HepG2 (cell line): ENCODE measurements around the gene AGR2. TPM values are rescaled to one million over a fixed set of nuclear protein-coding genes. Genes with fewer than 3 reads are reported as not detected.

Source experiments
- ATAC-seq: fragments of 200-7000 bp; cut with Tn5 transposase; 3 replicates; pipeline ENCODE4 v1.9.1; 2020; ENCODE audit warnings: mild to moderate bottlenecking, moderate library complexity
- BruUV-seq: library from RNA; stranded (reverse); fragments of 400-500 nt; replicated peaks from 2 replicates; lab custom pipeline; 2021; lab: Mats Ljungman, UMichigan
- CTCF ChIA-PET: fragments of 300-600 bp; formaldehyde crosslinking; extraction: SDS; loops from one replicate; lab custom pipeline; 2021; ENCODE audit warnings: low total read pairs, inconsistent platforms, low intra/inter-chr PET ratio; lab: Yijun Ruan, JAX
- POLR2A ChIA-PET: fragments of 350-600 bp; sonication (Branson Sonifier 250); formaldehyde crosslinking; loops from one replicate; lab custom pipeline; 2020; ENCODE audit warnings: antibody characterized with exemption, inconsistent platforms; lab: Yijun Ruan, JAX
- DNase-seq: peaks from one replicate; pipeline ENCODE4 v3.0.0-alpha.2; 2015; ENCODE audit warnings: low spot score
- FAIRE-seq: peaks from 3 replicates; lab custom pipeline; 2011; peaks lifted over from hg19 to GRCh38; lab: Jason Lieb, UNC
- H2AFZ ChIP-seq: one replicate; pipeline ENCODE4 v1.6.1; 2011; ENCODE audit warnings: low read length, inconsistent platforms
- H3K27ac ChIP-seq: fragments of 300-600 bp; 3 replicates; pipeline ENCODE4 v1.8.0; 2011; ENCODE audit warnings: mixed run types, mild to moderate bottlenecking, mixed read lengths, low read length, inconsistent platforms; ENCODE audit not compliant: insufficient read depth; ENCODE audit errors: extremely low read length
- H3K27me3 ChIP-seq, 2 experiments: fragments of 200-600 bp in 1 of 2; 2 replicates in 1 of 2; 3 replicates in 1 of 2; pipeline versions ENCODE4 v1.6.0 to v1.8.0; 2011; ENCODE audit warnings: low read length in 2 of 2, mild to moderate bottlenecking in 2 of 2, moderate library complexity in 2 of 2, inconsistent platforms in 1 of 2; ENCODE audit not compliant: insufficient read depth in 2 of 2, control insufficient read depth in 1 of 2
- H3K36me3 ChIP-seq, 2 experiments: fragments of 200-600 bp in 1 of 2; replicated peaks in 1 of 2; 2 replicates in 1 of 2; 3 replicates in 1 of 2; pipeline versions ENCODE4 v1.5.1 to v1.8.0; 2011; ENCODE audit warnings: low read length in 2 of 2, inconsistent platforms in 1 of 2; ENCODE audit not compliant: insufficient read depth in 2 of 2, control insufficient read depth in 1 of 2
- H3K4me1 ChIP-seq: 2 replicates; pipeline ENCODE4 v1.5.1; 2012; ENCODE audit warnings: low read length, inconsistent platforms; ENCODE audit not compliant: insufficient read depth
- H3K4me2 ChIP-seq: 2 replicates; pipeline ENCODE4 v1.6.0; 2011; ENCODE audit warnings: low read depth, low read length, inconsistent platforms
- H3K4me3 ChIP-seq, 3 experiments: fragments of 200-600 bp in 1 of 3; sonication (generic), shearing (Covaris generic) in 1 of 3; replicated peaks in 1 of 3; 2 replicates each; pipeline ENCODE4 v1.5.1; 2011 to 2016; ENCODE audit warnings: low read length in 3 of 3, inconsistent platforms in 2 of 3, low read depth in 2 of 3, mild to moderate bottlenecking in 2 of 3, control low read depth in 1 of 3, mixed read lengths in 1 of 3; ENCODE audit not compliant: insufficient read depth in 1 of 3
- H3K79me2 ChIP-seq: one replicate; pipeline ENCODE4 v1.6.1; 2011; ENCODE audit warnings: low read length, inconsistent platforms; ENCODE audit not compliant: insufficient read depth
- H3K9ac ChIP-seq: 2 replicates; pipeline ENCODE4 v1.6.0; 2011; ENCODE audit warnings: mild to moderate bottlenecking, low read depth, low read length, inconsistent platforms; ENCODE audit not compliant: insufficient read depth
- H3K9me3 ChIP-seq: 2 replicates; pipeline ENCODE4 v1.5.1; 2012; ENCODE audit warnings: mild to moderate bottlenecking, low read length
- H4K20me1 ChIP-seq: 2 replicates; pipeline ENCODE4 v1.6.0; 2011; ENCODE audit warnings: inconsistent platforms, mild to moderate bottlenecking, low read length, moderate library complexity; ENCODE audit not compliant: insufficient read depth
- ARID2 ChIP-seq: sonication (generic); formaldehyde crosslinking; IDR thresholded peaks from 2 replicates; pipeline ENCODE4 v1.8.1; 2022; ENCODE audit warnings: mild to moderate bottlenecking, missing genetic modification reagents, borderline replicate concordance
- ARNT2 ChIP-seq: sonication (generic); formaldehyde crosslinking; IDR thresholded peaks from 2 replicates; pipeline ENCODE4 v1.8.0; 2022; ENCODE audit warnings: mild to moderate bottlenecking, low read depth, missing genetic modification reagents, moderate library complexity
- BATF2 ChIP-seq: sonication (generic); formaldehyde crosslinking; IDR thresholded peaks from 2 replicates; pipeline ENCODE4 v1.8.0; 2022; ENCODE audit warnings: mild to moderate bottlenecking, missing genetic modification reagents, moderate library complexity
- MAFK ChIP-seq, 2 experiments: IDR thresholded peaks in 1 of 2; conservative IDR thresholded peaks in 1 of 2; 2 replicates each; pipeline ENCODE4 v1.6.1; 2011; ENCODE audit warnings: improper control_type of control experiment in 2 of 2, low read length in 2 of 2
- MIER2 ChIP-seq: IDR thresholded peaks from 2 replicates; pipeline ENCODE4 v1.6.1; 2016; ENCODE audit warnings: missing biosample characterization, missing genetic modification reagents
- SOX6 ChIP-seq, 2 experiments: fragments of 450-650 bp in 1 of 2; sonication (generic) in 1 of 2; formaldehyde crosslinking in 1 of 2; IDR thresholded peaks; 2 replicates each; pipeline versions ENCODE4 v1.4.0 to v1.6.1; 2017 to 2020; ENCODE audit warnings: antibody characterized with exemption in 1 of 2, mild to moderate bottlenecking in 1 of 2, missing genetic modification reagents in 1 of 2
- YEATS2 ChIP-seq: sonication (generic); formaldehyde crosslinking; IDR thresholded peaks from 2 replicates; pipeline ENCODE4 v1.4.0; 2020; ENCODE audit warnings: missing genetic modification reagents, borderline replicate concordance
- ZBTB38 ChIP-seq: sonication (generic); formaldehyde crosslinking; IDR thresholded peaks from 2 replicates; pipeline ENCODE4 v1.5.1; 2020; ENCODE audit warnings: mild to moderate bottlenecking, missing genetic modification reagents
- ZNF33B ChIP-seq: sonication (generic); formaldehyde crosslinking; IDR thresholded peaks from 2 replicates; pipeline ENCODE4 v1.5.1; 2020; ENCODE audit warnings: mild to moderate bottlenecking, missing genetic modification reagents
- ZNF382 ChIP-seq: sonication (generic); formaldehyde crosslinking; IDR thresholded peaks from 2 replicates; pipeline ENCODE4 v1.5.0; 2020; ENCODE audit warnings: missing genetic modification reagents, mild to moderate bottlenecking, borderline replicate concordance
- ZNF543 ChIP-seq: sonication (generic); formaldehyde crosslinking; IDR thresholded peaks from 2 replicates; pipeline ENCODE4 v1.4.0; 2020; ENCODE audit warnings: mild to moderate bottlenecking, missing genetic modification reagents
- ZNF616 ChIP-seq: sonication (generic); formaldehyde crosslinking; IDR thresholded peaks from 2 replicates; pipeline ENCODE4 v1.5.0; 2020; ENCODE audit warnings: low read depth, mild to moderate bottlenecking, missing genetic modification reagents
- WGBS: methylation state at CpG from one replicate; pipeline ENCODE4 v1.1.6; 2017; ENCODE audit warnings: low lambda C conversion rate; 5-methylcytosine and 5-hydroxymethylcytosine counted together
- in situ Hi-C: cut with HindIII; loops from 2 replicates; pipeline ENCODE4 v1.10.0; 2017; ENCODE audit warnings: low pct_unique_long_range_greater_than_20kb; ENCODE audit not compliant: extremely low pct_ligation_motif_present
- intact Hi-C: fragments of 100-400 bp; cut with micrococcal nuclease; formaldehyde crosslinking; loops from one replicate; pipeline ENCODE4 v1.10.0; 2022; ENCODE audit not compliant: unreplicated experiment
- polyA plus RNA-seq, 8 experiments: library from polyadenylated mRNA; depleted of rRNA in 3 of 8; stranded (reverse) in 7 of 8; unstranded in 1 of 8; fragments of >200 nt; fragmentation: Illumina TruSeq in 4 of 8; extraction: Trizol in 4 of 8; gene quantifications; 2 replicates each; pipeline versions ENCODE4 v1.2.1 to v1.2.3, GENCODE V29; 2011 to 2016; ENCODE audit warnings: low read depth in 4 of 8, missing spikeins in 1 of 8, mixed read lengths in 1 of 8; ENCODE audit not compliant: insufficient read depth in 1 of 8
- total RNA-seq, 5 experiments: library from RNA; depleted of rRNA; stranded (reverse); fragments of >200 nt; fragmentation: Illumina TruSeq; extraction: Trizol; gene quantifications; 2 replicates each; pipeline ENCODE4 v1.2.3, GENCODE V29; 2016; ENCODE audit warnings: low read depth in 1 of 5
- TF ChIP-seq, protein P1 (sequence below): sonication (generic); formaldehyde crosslinking; IDR thresholded peaks from 2 replicates; pipeline ENCODE4 v1.4.0; 2020; ENCODE audit warnings: mild to moderate bottlenecking, missing genetic modification reagents

AGR2 gene
- total and polyA plus RNA-seq, 2 of the 13 experiments (the other 11 are each of a cell fraction or from before 2014, with no cell fraction given): 1.7 to 2.9 TPM

- Histone ChIP-seq H3K4me1 (peaks cover 13% of the 10 kb centered on the region; the same call in 1 of the 2 replicates), H3K27me3 (peaks cover 0 to 13% of the 10 kb centered on the region in 2 experiments; a peak in 3 of 5 replicates), H3K9me3 (no peaks in the 10 kb centered on the region), H3K4me2 (no peak overlapping the region), H2AFZ (no peak overlapping the region), H4K20me1 (no peaks in the 10 kb centered on the region), H3K9ac (no peak overlapping the region), H3K4me3 (no peak overlapping the region), H3K79me2 (no peaks in the 10 kb centered on the region), H3K36me3 (no peaks in the 10 kb centered on the region), H3K27ac (no peak overlapping the region)
- BruUV-seq: no TSS peak
- no peak for TF ChIP-seq ARNT2 (CRISPR knock-in tag)
- TF ChIP-seq, protein P1, sequence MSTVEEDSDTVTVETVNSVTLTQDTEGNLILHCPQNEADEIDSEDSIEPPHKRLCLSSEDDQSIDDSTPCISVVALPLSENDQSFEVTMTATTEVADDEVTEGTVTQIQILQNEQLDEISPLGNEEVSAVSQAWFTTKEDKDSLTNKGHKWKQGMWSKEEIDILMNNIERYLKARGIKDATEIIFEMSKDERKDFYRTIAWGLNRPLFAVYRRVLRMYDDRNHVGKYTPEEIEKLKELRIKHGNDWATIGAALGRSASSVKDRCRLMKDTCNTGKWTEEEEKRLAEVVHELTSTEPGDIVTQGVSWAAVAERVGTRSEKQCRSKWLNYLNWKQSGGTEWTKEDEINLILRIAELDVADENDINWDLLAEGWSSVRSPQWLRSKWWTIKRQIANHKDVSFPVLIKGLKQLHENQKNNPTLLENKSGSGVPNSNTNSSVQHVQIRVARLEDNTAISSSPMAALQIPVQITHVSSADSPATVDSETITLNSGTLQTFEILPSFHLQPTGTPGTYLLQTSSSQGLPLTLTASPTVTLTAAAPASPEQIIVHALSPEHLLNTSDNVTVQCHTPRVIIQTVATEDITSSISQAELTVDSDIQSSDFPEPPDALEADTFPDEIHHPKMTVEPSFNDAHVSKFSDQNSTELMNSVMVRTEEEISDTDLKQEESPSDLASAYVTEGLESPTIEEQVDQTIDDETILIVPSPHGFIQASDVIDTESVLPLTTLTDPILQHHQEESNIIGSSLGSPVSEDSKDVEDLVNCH (CRISPR knock-in tag): no peak
- TF ChIP-seq ZNF33B (CRISPR knock-in tag): no peak
- no peak for TF ChIP-seq YEATS2 (CRISPR knock-in tag)
- no peak for TF ChIP-seq ZNF543 (CRISPR knock-in tag)
- TF ChIP-seq MIER2 (CRISPR knock-in tag): no peak
- TF ChIP-seq BATF2 (CRISPR knock-in tag): no peak
- TF ChIP-seq ARID2 (CRISPR knock-in tag): no peak
- TF ChIP-seq SOX6 (IDR thresholded peaks at IDR 0.05): no peak
- TF ChIP-seq SOX6 (CRISPR knock-in tag; IDR thresholded peaks at IDR 0.05): no peak
- TF ChIP-seq ZNF616 (CRISPR knock-in tag): no peak
- no peak for TF ChIP-seq ZBTB38 (CRISPR knock-in tag)
- no peak for TF ChIP-seq ZNF382
- TF ChIP-seq MAFK (conservative IDR thresholded peaks at IDR 0.05 in 1 of 2, IDR thresholded peaks at IDR 0.05 in 1 of 2; ENCODE audit: low read length in 2 of 2): no peak
- ATAC-seq (no peak), FAIRE-seq (no peak), DNase-seq (no peak)
- ChIA-PET CTCF (no interaction called here), POLR2A (no interaction called here)
- intact Hi-C loops: no loop called here
- WGBS: 84% methylated on average over 6 of the region's 6 CpGs
- in situ Hi-C loops: no loop called here
These were observed 46.8 kb downstream of the AGR2 start for GRCh38 chr7:16758036-16758435.
